Peyer's patch (tissue), 4 donors: ENCODE results near the gene CARNS1. TPM values are rescaled to one million over a fixed set of nuclear protein-coding genes. Genes with fewer than 3 reads are reported as not detected.

Source experiments
- DNase-seq, 3 donors: peaks; one replicate each; pipeline ENCODE4 v3.0.0-alpha.2; 2017 to 2019
- H3K27ac ChIP-seq, 4 donors: fragments of 200-600 bp; sonication (generic); one replicate each; pipeline ENCODE4 v1.5.1; 2016 to 2019
- H3K27me3 ChIP-seq, 2 donors: fragments of 200-600 bp; sonication (generic); one replicate each; pipeline ENCODE4 v1.5.1; 2019
- H3K36me3 ChIP-seq, 3 donors: fragments of 200-600 bp; sonication (generic); one replicate each; pipeline ENCODE4 v1.5.1; 2016 to 2019
- H3K4me1 ChIP-seq, 4 donors: fragments of 200-600 bp; sonication (generic); one replicate each; pipeline ENCODE4 v1.5.1; 2016 to 2019
- H3K4me3 ChIP-seq, 4 donors: fragments of 200-600 bp; sonication (generic); 1 replicate in 3 of 4; 2 replicates in 1 of 4; pipeline ENCODE4 v1.5.1; 2016 to 2019; ENCODE audit warnings: mild to moderate bottlenecking in 1 of 4
- H3K9me3 ChIP-seq, 4 donors: fragments of 200-600 bp; sonication (generic); one replicate each; pipeline ENCODE4 v1.5.1; 2016 to 2019; ENCODE audit warnings: mild to moderate bottlenecking in 1 of 4
- POLR2A ChIP-seq, 2 donors: fragments of 450-650 bp; IDR thresholded peaks; one replicate each; pipeline ENCODE4 v1.5.1; 2017; ENCODE audit warnings: antibody characterized with exemption in 2 of 2, mild to moderate bottlenecking in 2 of 2, moderate library complexity in 2 of 2
- total RNA-seq, 4 donors: library from RNA; depleted of rRNA; stranded (reverse); fragments of >200 nt; gene quantifications; one replicate each; pipeline ENCODE4 v1.1.0, GENCODE V29; 2016
- TF ChIP-seq, protein P1 (sequence below), 6 experiments: fragments of 450-650 bp in 4 of 6; fragments of 200-600 bp in 2 of 6; sonication (generic) in 1 of 6; IDR thresholded peaks; one replicate each; pipeline ENCODE4 v1.5.1; 2017 to 2019; ENCODE audit warnings: antibody characterized with exemption in 6 of 6, mild to moderate bottlenecking in 3 of 6, moderate library complexity in 1 of 6

Gene CARNS1
- total RNA-seq, 4 donors from 2014 or later = 0.54 to 1.2 (median 0.83) TPM; not detected in 1

DNA sequence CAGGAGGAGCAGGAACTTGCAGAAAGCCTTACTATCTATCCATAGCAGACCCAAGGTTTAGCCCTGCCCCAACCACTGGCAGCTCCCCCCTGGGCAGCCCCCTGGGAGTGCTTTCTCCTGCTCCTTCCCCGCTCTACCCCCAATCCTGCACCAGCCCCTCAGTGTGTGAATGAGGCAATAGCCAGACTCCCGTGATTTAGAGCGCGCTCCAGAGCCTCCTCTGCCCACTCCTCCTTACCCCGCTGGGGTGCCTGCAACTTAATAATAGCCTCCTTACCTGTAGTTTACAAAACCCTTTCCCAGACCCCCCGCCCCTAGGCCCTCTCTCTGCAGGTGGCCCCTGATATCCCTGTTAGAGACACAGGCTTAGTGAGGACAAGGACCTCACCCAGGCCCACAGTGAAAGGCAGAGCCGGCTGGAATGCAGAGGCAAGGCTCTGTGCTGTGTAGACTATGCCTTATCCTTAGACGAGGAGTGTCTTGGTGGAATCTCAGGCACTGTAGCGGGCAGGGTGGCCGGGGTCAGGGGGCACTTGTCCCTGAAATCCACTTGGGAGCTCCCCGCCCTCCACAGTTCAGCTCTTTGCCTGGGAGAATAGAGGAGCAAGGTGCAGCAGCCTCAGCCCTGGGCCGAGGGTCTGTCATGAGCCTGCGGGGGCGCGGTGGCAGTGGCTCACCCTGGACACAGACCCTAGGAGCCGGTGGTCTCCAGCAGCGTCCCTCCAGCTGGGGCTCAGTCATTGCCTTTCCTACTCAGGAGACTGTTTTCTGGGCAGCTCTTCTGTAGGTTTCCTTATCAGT lies 4.3 kb upstream of the CARNS1 start:
- Histone ChIP-seq H3K36me3 (no peaks in the 10 kb centered on the region), H3K27ac (peak overlapping the region in 1 of 4 donors; percentile 91), H3K9me3 (no peaks in the 10 kb centered on the region), H3K27me3 (peaks cover 0 to 8% of the 10 kb centered on the region in 2 donors), H3K4me3 (no peak overlapping the region), H3K4me1 (peaks cover 0 to 64% (median 44%) of the 10 kb centered on the region in 4 donors)
- no peak for TF ChIP-seq POLR2A (IDR thresholded peaks at IDR 0.05)
- TF ChIP-seq, protein P1, sequence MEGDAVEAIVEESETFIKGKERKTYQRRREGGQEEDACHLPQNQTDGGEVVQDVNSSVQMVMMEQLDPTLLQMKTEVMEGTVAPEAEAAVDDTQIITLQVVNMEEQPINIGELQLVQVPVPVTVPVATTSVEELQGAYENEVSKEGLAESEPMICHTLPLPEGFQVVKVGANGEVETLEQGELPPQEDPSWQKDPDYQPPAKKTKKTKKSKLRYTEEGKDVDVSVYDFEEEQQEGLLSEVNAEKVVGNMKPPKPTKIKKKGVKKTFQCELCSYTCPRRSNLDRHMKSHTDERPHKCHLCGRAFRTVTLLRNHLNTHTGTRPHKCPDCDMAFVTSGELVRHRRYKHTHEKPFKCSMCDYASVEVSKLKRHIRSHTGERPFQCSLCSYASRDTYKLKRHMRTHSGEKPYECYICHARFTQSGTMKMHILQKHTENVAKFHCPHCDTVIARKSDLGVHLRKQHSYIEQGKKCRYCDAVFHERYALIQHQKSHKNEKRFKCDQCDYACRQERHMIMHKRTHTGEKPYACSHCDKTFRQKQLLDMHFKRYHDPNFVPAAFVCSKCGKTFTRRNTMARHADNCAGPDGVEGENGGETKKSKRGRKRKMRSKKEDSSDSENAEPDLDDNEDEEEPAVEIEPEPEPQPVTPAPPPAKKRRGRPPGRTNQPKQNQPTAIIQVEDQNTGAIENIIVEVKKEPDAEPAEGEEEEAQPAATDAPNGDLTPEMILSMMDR (IDR thresholded peaks at IDR 0.05) = no peak
- DNase-seq = no peak

DNA sequence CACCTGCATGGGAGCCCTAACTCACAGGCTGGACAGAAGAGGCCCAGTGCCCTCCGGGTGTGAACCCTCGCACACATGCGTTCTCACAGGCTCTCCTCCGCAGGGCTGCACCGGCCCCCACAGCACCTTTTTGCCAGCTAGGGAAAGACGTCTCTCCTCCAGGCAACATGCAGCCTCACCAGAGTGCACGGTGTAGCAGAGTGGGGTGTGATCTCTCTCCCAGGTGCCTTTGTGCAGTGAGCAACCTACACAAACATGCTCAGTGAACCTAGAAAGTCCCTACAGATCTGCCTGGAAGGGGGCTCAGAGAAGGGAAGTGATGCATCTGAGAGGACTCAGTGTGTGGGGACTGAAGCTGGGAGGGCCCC lies 3.7 kb upstream of the CARNS1 start:
- Histone ChIP-seq H3K9me3 (no peaks in the 10 kb centered on the region), H3K4me3 (no peak overlapping the region), H3K36me3 (no peaks in the 10 kb centered on the region), H3K4me1 (peaks cover 0 to 62% (median 43%) of the 10 kb centered on the region in 4 donors), H3K27ac (no peak overlapping the region), H3K27me3 (peaks cover 0 to 8% of the 10 kb centered on the region in 2 donors)
- no peak for TF ChIP-seq POLR2A (IDR thresholded peaks at IDR 0.05)
- TF ChIP-seq, protein P1 (IDR thresholded peaks at IDR 0.05) = no peak
- DNase-seq = no peak

DNA sequence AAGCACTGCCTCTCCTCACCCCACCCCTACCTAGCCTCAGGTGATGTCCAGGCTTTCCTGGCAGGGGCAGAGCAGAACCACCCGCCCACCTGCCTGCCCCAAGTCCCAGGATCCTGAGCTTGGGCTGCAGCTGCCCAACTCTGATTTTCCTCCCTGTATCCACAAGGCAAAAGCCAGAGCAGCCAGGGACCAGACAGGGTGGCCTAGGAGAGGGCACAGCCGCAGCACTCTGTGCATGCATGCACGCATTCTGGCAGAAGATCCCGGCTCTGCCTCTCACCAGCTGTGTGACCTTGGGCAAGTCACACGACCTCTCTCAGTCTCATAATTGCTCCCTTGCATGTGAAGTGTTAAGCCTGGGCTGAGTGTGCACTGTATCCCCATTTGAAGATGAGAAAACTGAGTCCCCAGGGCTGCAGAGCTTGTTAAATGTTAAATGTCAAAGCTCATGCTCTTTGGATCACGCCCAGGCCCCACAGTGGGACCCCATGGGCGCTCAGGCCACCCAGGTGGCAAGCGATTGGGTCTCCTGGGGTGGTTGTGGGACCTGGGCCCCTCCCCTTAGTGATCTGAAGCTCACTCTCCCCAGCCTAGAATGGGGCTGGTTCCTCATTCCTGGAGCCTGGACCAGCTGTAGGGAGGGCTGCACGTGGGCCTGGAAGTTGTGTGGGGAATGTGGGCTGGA lies 2.8 kb upstream of the CARNS1 start:
- H3K4me1 ChIP-seq = peaks cover 0 to 63% (median 37%) of the 10 kb centered on the region in 4 donors
- no peaks in the 10 kb centered on the region for H3K36me3 ChIP-seq
- no peak for TF ChIP-seq POLR2A (IDR thresholded peaks at IDR 0.05)
- TF ChIP-seq, protein P1 (IDR thresholded peaks at IDR 0.05) = no peak
- no peak for DNase-seq
- H3K27ac ChIP-seq = no peak overlapping the region
- H3K9me3 ChIP-seq = no peaks in the 10 kb centered on the region
- H3K4me3 ChIP-seq = no peak overlapping the region
- peaks cover 0 to 8% of the 10 kb centered on the region in 2 donors for H3K27me3 ChIP-seq

DNA sequence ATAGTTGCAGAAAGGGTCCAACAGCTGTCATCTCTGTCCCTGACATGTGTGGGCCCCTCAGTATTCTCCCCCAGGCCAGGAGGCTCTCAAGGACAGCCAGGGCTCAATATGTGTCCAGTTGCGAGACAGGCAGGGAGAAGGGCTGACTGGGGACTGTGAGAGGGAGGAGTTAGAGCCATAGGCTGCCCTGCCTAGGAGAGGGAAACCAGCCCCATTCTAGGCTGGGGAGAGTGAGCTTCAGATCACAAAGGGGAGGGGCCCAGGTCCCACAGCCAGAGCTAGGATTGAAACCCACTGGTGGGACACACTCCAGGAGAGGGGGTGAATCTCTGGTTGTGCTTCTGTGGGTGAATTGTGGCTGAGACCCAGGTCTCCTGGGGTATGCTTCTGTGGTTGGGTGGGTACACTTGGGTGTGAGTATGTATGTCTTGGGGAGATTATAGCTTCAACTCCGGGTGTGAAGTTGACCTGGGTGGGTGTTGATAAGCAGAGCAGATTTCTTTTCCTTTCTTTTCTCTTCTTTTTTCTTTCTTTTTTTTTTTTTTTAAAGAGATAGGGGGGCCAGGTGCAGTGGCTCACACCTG lies 2.1 kb upstream of the CARNS1 start:
- Histone ChIP-seq H3K27me3 (peaks cover 0 to 8% of the 10 kb centered on the region in 2 donors), H3K4me1 (peaks cover 0 to 58% (median 31%) of the 10 kb centered on the region in 4 donors), H3K4me3 (no peak overlapping the region), H3K36me3 (no peaks in the 10 kb centered on the region), H3K27ac (no peak overlapping the region), H3K9me3 (no peaks in the 10 kb centered on the region)
- TF ChIP-seq, protein P1 (IDR thresholded peaks at IDR 0.05) = no peak
- no peak for DNase-seq

DNA sequence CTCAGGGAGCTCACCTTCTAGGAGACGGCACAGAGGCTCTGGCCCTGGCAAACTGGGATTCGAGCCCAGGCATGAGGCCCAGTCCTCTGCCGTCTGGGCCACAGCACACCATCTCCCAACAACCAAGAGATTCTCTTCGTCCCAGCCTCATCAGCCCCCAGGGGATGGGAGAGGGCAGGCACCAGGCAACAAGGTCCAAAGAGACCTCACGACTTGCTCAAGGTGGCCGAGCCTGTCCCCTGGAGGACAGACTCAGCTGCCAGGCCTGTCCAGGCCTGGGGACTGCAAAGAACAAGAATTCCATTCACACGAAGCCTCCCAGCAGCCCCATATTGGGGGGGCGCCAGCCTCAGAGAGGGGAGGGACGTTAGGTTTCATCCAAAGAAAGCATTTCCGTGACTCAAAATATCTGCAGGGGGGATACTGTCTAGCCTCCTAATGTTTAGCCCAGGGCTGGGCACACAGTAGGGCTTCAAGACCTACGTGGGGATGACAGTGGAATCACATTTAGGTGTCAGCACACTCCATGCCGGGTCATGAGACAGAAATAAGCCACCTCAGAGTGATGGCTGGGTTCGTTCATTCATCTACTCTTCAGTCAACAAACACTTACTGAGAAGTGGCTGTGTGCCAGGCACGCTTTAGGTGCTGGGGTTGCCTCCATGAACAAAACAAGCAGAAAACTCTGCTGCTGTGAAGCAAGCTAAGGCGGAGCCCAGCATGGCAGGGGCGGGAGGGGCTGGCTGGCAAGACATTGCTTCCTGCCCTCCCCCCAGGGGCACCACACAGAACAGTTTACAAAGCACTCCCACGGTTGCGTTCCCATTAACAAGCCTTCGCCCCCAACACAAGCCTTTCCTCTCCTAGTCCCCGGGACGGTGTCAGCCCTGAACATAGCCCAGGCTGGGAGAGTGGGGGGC lies 1.2 kb downstream of the CARNS1 start:
- no peak overlapping the region for H3K4me3 ChIP-seq
- H3K27me3 ChIP-seq = peaks cover 0 to 8% of the 10 kb centered on the region in 2 donors
- H3K4me1 ChIP-seq = peaks cover 0 to 54% (median 31%) of the 10 kb centered on the region in 4 donors
- H3K9me3 ChIP-seq = no peaks in the 10 kb centered on the region
- H3K36me3 ChIP-seq = no peaks in the 10 kb centered on the region
- peak overlapping the region in 1 of 4 donors; percentile 98 for H3K27ac ChIP-seq
- DNase-seq = peak in 1 of 3 donors; percentile 76
- TF ChIP-seq POLR2A (IDR thresholded peaks at IDR 0.05) = no peak
- TF ChIP-seq, protein P1 (IDR thresholded peaks at IDR 0.05) = no peak
